ENCODE measurements around the gene TMEM132C.
"Not testable (repeated sequence)": the region's sequence is repeated elsewhere in the genome, so short reads cannot be mapped to it uniquely, and the experiment has no call there.

The TMEM132C gene

DNA sequence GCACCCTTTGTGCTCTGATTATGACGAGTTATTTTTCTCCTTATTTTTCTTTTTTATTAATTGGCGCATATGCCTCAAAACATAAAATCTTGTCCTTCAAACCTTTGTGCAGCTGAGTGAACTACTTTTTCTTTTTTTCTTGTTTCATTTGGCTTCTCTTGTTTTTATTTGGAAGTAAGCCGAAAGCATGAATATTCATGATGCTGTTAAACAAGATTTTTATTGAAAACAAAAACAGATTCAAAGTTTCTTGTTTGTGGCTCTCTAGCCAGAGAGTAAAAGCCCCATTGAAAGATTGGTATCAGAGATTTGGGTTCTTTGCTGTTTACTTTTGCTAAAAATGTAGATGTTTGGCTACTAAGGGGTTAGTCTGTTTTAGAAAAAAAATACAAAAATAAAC is 183.8 kb downstream of the TMEM132C start:
- in situ Hi-C loops (cut with MboI; ENCODE audit: low pct_unique_long_range_greater_than_20kb, low sequenced_read_pairs) = no loop called here
- DNase-seq = no peak

DNA sequence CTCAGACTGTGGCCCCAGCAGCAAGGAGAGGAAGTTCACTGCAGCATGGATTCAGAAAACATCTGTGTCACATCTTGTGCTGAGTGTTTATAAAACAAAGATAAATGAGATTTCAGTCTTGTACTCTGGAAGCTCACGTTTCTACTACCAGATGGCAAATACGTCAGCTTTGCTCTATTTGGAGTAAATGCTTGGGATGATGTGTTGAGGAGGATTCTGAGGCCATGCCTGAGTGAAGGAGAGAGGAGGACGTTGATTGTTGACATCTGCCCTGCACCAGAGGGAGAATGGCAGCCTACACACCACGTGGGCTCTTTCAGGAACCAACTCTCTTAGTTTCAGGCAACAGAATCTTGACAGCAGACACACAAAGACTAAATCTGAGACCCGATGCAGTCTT is 188.9 kb downstream of the TMEM132C start:
- no peak for DNase-seq
- in situ Hi-C loops (cut with MboI; ENCODE audit: low pct_unique_long_range_greater_than_20kb, low sequenced_read_pairs) = no loop called here

DNA sequence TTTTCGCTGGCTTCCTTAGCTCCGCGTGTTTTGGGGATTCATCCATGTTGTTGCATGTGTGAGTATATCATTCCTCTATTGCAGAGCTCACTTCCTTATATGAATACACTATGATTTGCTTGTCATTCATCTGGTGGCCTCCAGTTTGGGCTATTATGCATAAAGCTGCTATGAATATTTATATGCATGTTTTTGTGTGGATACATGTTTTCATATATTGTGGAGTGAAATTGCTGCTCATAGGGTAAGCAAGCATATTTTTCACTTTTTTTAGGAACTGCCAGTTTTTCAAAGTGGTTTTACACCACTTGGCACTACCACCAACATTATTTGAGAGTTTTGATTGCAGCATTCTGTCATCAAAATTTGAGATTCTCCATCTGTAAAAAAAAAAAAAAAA is 190.0 kb downstream of the TMEM132C start:
- in situ Hi-C loops (cut with MboI; ENCODE audit: low pct_unique_long_range_greater_than_20kb, low sequenced_read_pairs) = no loop called here
- DNase-seq = no peak

DNA sequence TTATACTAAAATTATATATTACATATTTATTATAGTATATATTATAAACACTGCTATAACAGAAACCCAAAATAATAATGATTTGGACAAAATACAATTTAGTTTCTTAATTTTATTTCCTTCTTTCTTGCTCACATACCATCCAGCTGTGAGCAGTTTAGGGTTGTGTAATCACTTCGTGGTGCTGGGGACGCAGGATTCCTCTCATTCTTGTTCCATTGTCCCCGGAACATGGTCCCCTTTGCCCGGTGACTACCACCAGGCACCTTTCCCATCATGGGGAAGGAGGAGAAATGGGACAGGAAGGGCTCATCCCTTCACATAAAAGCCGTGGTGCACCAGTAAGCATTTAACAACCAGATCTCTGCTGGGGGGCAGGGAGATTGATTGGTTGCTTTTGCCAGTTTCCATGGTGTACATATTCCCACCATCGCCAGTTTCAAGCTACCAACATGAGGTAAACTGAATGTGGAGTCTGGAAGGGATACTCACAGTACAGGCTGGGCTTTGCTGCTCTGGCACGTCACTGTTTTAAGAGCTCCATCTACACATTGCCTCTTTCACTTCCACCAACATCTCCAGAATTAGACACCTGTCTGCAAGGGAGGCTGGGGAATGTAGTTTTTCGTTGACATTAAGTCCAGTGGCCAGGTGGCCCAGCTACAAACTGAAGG is 191.5 kb downstream of the TMEM132C start:
- no peak for DNase-seq
- in situ Hi-C loops (cut with MboI; ENCODE audit: low pct_unique_long_range_greater_than_20kb, low sequenced_read_pairs) = no loop called here

DNA sequence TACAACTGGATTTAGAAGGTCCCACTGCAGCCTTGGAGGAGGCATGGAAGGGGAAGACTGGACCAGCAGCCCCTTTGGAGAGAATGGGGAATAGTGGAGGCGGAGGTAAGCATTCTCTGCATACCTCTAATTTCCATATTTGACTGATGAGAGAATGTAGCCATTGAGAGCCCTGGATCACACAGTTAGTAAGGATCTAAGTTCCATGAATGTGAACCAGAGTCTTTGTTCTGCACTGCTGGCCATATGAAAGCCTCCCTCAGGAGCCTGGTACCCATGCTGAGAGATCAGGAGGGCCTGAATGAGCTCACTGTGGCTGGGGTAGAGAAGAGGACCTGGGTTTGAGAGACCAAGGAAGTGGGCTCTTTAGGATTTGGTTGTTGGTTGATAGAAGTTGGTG is 192.1 kb downstream of the TMEM132C start:
- in situ Hi-C loops (cut with MboI; ENCODE audit: low pct_unique_long_range_greater_than_20kb, low sequenced_read_pairs) = no loop called here
- DNase-seq = no peak

DNA sequence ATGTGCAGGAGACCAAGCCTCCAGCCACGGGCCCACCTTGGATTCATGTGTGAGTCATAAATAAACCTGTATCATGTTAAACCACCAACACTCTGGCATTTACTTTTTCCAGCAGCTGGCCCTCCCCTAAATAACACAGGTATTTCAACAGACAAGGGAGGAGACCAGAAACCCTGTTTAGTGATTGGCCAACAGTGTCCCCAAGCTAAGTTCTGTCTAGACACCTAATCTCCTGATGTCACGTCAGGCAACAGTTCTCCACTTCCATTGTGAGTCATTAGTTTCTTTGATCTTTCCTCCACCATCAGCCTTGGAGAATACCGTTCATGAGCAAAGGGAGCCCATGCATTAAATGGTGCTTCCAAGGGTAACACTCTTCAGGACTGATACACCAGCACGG is 196.9 kb downstream of the TMEM132C start:
- in situ Hi-C loops (cut with MboI; ENCODE audit: low pct_unique_long_range_greater_than_20kb, low sequenced_read_pairs) = no loop called here
- DNase-seq = no peak

DNA sequence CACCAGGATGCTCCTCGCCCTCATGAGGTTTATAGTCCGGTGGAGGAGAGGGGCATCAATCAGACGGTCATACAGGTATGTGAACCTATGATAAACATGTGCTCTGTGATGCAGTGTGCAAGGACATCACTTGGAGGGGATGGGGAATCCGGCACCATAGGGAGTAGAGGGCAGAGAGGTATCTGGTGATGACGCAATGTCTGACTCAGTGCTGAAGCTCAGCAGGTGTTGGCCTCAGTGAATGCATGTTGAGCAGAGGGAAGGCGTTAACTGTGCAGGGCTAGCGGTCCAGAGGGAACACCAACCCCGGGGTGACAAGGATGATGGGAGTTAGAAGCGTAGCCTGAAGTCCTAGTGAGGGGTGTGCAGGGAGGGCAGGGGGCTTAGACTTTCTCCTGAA is 200.9 kb downstream of the TMEM132C start:
- in situ Hi-C loops (cut with MboI; ENCODE audit: low pct_unique_long_range_greater_than_20kb, low sequenced_read_pairs) = no loop called here
- DNase-seq = no peak

DNA sequence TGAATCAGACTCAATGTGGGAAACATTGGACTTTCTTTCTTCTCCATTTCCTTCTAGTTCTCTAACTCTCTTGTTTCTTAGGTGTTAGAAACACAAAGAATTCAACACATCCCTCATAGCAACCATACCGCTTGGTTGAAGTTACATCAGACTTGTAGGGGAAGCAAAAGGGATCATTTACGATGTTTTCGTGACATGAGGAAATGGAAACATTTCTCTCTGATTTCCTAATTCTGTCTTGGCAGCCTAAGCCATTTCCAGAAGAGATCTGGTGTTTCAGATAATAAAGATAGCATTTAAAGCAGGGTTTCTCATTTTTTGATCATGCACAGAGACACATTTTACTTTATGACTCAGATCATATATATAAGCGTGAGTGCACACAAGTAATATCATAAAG is 202.0 kb downstream of the TMEM132C start:
- DNase-seq = no peak
- in situ Hi-C loops (cut with MboI; ENCODE audit: low pct_unique_long_range_greater_than_20kb, low sequenced_read_pairs) = no loop called here

DNA sequence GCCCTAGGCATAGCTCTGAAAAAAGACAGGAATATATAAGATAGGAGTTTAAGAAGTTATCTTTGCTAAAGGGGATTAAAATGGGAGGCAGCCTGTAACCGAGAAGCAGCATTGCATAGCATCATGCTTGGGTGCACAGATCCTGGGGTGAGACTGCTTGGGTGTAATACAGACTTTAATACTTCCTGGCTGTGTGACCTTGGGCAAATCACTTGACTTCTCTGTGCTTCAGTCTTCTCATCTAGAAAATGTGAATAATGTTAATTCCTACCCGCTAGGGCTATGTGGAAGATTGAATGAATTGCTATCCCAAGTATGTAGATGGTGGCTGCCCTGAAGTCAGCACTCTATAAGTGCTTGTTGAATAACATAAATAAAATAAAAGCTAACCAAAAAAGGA is 204.5 kb downstream of the TMEM132C start:
- DNase-seq = no peak
- in situ Hi-C loops (cut with MboI; ENCODE audit: low pct_unique_long_range_greater_than_20kb, low sequenced_read_pairs) = no loop called here

DNA sequence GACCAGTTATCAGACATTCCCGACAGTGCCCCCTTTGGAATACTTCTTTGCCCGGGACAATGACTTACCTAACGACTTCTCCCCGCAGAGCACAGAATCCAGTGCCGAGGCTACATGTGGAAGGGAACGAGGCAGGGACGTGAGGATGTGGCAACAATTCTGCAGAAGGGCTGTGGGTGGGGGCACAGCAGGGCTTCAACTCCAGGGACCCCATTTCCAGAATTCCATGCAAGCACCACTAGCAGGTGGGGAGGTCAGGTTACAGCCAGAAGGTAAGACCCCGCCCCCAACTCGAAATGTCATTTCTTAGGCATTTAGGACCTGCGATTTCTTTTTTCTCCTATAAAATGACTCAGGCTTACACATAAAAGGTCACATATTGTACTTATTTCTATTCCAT is 207.9 kb downstream of the TMEM132C start:
- in situ Hi-C loops (cut with MboI; ENCODE audit: low pct_unique_long_range_greater_than_20kb, low sequenced_read_pairs) = no loop called here
- no peak for DNase-seq

DNA sequence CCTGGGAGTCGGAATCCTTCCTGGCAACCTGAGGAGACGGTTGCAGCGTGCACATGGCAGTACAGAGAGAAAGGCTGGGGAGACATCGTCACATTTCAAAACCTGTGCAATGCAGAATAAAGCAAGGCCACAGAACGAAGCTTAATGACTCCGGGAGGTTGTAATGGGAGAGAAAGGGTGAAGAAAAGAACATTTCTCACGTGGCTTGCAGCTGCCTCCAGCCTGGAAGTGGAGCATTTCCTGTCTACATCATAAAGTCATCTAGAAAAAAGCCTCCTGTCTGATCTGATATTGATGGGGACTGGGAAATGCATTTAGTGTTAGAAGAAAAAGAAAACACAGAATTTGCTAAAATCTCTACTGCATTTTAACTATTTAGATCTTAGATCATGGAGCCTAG is 209.3 kb downstream of the TMEM132C start:
- in situ Hi-C loops (cut with MboI; ENCODE audit: low pct_unique_long_range_greater_than_20kb, low sequenced_read_pairs) = no loop called here
- DNase-seq = no peak

DNA sequence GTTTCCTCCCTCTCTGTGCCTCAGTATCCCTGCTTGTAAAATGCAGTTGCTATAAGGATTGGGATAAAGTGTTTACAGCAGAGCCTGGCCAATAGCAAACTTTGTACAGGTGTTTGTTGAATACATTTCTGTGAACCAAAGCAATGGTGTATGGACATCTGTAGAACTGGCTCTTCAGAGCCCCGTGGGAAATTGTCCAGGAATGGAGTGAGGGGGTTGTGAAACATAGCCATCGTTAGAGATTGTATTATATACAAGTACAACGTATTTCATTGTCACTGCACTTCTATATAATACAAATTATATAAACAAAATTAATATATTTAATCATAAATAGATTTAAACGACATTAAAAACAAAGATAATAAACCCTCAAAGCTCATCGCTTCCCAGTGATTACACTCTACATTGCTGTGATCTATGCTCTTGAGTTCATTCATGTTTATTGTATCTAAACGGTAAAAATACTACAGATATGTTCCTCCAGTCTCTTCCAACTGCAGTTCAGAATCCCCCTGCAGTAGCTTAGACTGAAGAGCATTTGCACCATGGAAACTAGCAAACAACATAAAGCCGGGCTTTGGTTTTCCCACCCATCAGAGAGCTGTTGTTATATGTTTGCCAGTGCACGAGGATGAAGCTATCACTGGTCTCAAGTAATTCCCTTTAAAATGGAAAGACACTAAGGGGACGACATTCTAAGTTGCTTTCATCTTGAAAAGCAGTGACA is 216.7 kb downstream of the TMEM132C start:
- no peak for DNase-seq
- in situ Hi-C loops (cut with MboI; ENCODE audit: low pct_unique_long_range_greater_than_20kb, low sequenced_read_pairs) = no loop called here

DNA sequence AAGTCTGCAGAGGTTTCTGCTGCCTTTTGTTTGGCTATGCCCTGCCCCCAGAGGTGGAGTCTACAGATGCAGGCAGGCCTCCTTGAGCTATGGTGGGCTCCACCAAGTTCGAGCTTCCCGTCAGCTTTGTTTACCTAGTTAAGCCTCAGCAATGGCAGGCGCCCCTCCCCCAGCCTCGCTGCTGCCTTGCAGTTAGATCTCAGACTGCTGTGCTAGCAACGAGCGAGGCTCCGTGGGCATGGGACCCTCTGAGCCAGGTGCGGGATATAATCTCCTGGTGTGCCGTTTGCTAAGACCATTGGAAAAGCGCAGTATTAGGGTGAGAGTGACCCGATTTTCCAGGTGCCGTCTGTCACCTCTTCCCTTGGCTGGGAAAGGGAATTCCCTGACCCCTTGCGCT is 230.4 kb downstream of the TMEM132C start:
- DNase-seq; in situ Hi-C loops (cut with MboI; ENCODE audit: low pct_unique_long_range_greater_than_20kb, low sequenced_read_pairs): not testable (repeated sequence)

DNA sequence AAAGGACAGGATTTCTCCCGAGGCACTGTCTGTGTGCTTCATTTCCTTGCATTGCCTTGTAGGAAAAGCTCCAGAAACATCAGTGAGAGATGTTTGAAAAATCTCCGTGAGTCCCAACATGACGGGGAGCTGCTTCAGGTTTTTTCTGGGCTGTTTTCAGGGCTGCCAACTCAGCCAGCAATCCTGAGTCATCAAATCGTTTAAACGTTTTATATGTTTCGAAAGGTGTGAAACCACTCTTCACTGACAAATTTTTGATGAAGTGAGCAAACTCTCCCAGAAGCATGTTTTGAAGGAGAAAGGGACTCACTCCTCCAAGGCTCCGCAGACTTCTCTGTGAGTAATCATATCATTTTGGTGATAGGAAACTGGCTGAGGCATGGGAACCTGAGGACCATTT is 240.5 kb downstream of the TMEM132C start:
- in situ Hi-C loops (cut with MboI; ENCODE audit: low pct_unique_long_range_greater_than_20kb, low sequenced_read_pairs) = no loop called here
- no peak for DNase-seq

DNA sequence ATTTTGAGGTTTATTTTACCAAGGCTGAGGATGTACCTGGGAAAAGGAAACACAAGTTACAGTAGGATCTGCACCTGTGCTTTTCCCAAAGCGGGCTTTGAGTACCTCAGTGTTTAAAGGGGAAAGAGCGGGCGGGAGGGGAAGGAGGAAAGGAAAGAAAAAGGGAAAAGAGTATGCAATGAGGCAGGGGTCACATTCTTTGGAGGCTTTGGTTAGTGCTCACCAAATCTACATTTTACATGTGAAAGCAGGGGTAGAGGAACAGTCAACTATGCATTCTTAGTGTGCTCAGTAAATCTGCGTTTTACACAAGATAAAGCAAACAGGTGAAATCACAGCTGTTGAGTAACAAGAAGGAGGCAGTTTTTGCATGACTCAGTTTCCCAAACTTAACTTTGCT is 242.2 kb downstream of the TMEM132C start:
- in situ Hi-C loops (cut with MboI; ENCODE audit: low pct_unique_long_range_greater_than_20kb, low sequenced_read_pairs) = no loop called here

DNA sequence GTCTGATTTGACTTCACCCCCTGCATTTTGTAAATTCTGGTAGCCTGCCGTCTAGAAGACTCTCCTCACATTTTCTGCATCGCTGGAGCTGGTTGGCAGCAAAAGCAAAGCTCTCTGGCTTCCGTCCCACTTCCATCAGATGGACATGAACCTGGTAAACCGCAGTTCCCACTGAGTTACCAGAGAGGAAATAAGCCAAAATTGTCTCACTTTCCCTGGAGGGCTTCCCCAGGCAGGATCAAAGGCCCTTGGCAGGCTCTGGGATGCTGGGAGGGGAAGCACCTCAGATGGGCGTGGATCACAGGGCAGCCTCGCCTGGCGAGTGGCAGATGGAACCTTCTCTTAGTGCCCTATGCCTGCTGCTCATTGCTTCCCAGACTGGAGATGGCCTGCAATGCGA is 243.5 kb downstream of the TMEM132C start:
- in situ Hi-C loops (cut with MboI; ENCODE audit: low pct_unique_long_range_greater_than_20kb, low sequenced_read_pairs) = no loop called here

More for the DNA sequence above, 242.2 kb downstream of the TMEM132C start:
- no peak for DNase-seq

DNA sequence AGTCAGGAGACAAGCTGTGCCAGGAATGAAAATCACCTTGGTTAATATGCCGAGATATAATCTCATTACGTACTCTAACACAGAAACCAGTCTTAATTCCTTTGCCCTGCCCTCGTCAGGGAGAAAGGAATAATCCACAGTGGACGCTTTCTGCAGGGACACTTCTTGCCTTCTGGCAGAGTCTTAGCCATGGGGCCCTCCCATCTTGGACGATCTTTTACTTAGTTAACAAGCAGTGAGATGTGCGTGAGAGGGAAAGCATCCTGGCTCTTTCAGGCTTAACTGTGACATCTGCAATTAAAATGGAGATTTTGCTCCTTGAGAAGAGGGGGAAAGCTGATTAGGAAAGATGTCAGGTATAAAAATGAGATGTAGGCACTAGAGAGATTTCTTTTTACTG is 246.4 kb downstream of the TMEM132C start:
- in situ Hi-C loops (cut with MboI; ENCODE audit: low pct_unique_long_range_greater_than_20kb, low sequenced_read_pairs) = no loop called here
- DNase-seq = no peak

More for the DNA sequence above, 243.5 kb downstream of the TMEM132C start:
- DNase-seq = no peak

DNA sequence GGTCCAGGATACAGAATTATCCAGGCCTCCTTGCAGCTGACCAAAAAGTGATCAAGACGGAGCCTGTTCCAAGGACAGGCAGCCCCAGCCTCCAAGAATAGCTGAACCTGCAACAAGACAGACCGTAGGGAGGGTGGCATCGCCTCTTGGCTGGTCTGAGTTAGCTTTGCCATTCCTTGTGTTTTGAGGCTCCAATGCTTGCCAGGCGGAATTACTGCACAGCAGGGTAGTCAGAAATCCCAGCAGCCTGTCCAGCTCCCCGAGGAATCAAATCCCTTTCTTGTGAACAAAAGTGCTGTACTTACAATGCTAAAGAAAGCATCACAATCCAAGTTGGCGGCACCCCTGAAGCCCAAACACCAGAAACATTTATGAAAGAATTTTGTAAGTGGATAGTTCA is 246.9 kb downstream of the TMEM132C start:
- in situ Hi-C loops (cut with MboI; ENCODE audit: low pct_unique_long_range_greater_than_20kb, low sequenced_read_pairs) = no loop called here
- no peak for DNase-seq

DNA sequence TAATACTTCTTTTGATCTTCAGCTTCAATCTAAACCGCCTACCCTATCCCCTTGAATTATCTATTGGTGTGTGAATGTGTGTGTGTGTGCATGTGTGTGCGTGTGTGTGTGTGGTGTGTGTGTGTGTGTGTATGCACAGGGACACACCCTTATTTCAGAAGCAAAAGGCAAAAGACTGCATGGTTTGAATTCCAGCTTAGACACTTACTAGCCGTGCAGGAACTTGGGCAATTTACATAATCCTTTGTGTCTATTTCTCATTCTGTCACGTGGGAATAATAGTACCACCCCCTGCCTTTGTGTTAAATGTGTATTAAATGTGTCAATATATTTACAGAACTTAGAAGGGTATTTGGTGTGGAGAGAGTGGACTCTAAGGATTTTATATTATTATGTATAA is 251.7 kb downstream of the TMEM132C start:
- in situ Hi-C loops (cut with MboI; ENCODE audit: low pct_unique_long_range_greater_than_20kb, low sequenced_read_pairs) = no loop called here
- DNase-seq = no peak

DNA sequence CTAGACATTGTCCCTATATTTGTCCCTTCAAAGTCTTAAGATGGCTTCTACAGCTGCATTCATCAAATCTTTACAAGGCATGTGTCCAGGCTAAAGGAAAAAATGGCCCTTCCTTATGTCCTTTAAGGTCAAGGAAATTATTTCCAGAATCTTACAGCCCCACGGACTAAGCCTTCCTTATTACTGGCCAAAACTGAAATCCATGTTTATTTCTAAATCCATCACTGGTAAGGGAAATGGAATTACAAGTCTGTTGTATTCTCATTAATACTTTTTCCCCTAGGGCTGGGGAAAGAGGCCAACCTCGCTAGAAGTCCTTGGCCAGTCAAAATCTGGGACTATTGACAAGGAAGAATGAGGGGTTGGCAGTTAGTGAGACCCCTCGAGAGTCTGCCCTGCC is 252.5 kb downstream of the TMEM132C start:
- in situ Hi-C loops (cut with MboI; ENCODE audit: low pct_unique_long_range_greater_than_20kb, low sequenced_read_pairs) = no loop called here

DNA sequence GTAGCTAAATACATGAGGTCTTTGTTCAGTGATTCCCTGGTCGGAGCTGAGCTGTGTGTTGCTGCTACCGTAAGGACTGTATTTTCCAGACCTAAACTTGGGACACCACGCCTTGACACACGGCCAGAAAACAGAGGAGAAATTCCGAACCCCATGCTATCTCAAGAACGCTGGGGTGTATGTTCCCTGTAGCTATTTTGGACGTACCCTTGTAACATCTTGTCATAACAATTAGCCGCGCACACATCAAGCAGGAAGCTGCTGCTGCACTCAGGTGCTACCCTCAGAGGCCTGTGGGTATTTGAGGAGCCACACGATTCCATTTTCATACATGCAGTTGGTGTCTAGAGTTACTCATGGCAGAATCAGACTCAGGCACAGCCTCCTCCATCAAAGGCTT is 255.0 kb downstream of the TMEM132C start:
- in situ Hi-C loops (cut with MboI; ENCODE audit: low pct_unique_long_range_greater_than_20kb, low sequenced_read_pairs) = no loop called here
- DNase-seq = no peak

More for the DNA sequence above, 252.5 kb downstream of the TMEM132C start:
- no peak for DNase-seq
